Progenitor cell of endocrine pancreas (in vitro differentiated cells): ENCODE measurements around the gene ATP5MK. TPM values are rescaled to one million over a fixed set of nuclear protein-coding genes. Genes with fewer than 3 reads are reported as not detected.

Experiments used
- DNase-seq: peaks from one replicate; pipeline ENCODE4 v3.0.0; 2021; ENCODE audit warnings: low spot score; ENCODE audit not compliant: unreplicated experiment
- H3K27ac Mint-ChIP-seq: 2 replicates; pipeline ENCODE4 v1.8.0; 2021; ENCODE audit warnings: mild to moderate bottlenecking, moderate library complexity, mixed read lengths
- H3K27me3 Mint-ChIP-seq: 2 replicates; pipeline ENCODE4 v1.8.0; 2021; ENCODE audit warnings: mixed read lengths
- H3K36me3 Mint-ChIP-seq: 2 replicates; pipeline ENCODE4 v1.8.0; 2022; ENCODE audit warnings: mixed read lengths; ENCODE audit not compliant: insufficient read depth
- H3K4me1 Mint-ChIP-seq: 2 replicates; pipeline ENCODE4 v1.8.0; 2021; ENCODE audit warnings: low read depth, mixed read lengths
- H3K4me3 Mint-ChIP-seq: 2 replicates; pipeline ENCODE4 v1.8.0; 2021; ENCODE audit warnings: low read depth, mild to moderate bottlenecking, moderate library complexity, mixed read lengths
- H3K9me3 Mint-ChIP-seq: 2 replicates; pipeline ENCODE4 v1.8.0; 2021; ENCODE audit warnings: low read depth, mixed read lengths
- CTCF ChIP-seq: fragments of 200-600 bp; sonication (generic); IDR thresholded peaks from one replicate; pipeline ENCODE4 v1.5.0; 2021; ENCODE audit warnings: antibody characterized with exemption, mild to moderate bottlenecking; ENCODE audit not compliant: unreplicated experiment
- long read RNA-seq: library from polyadenylated mRNA; unstranded; transcript quantifications from one replicate; pipeline ENCODE4 v2.0.0, GENCODE V29; 2020
- total RNA-seq: library from RNA; stranded (reverse); gene quantifications from 2 replicates; pipeline ENCODE4 v1.2.1, GENCODE V29; 2021

Gene ATP5MK
- 251 and 264 TPM in 2 replicates for total RNA-seq
- long read RNA-seq, transcript ATP5MD-201 (4 exons, 364 nt) = major isoform, 33 of 37 reads
- long read RNA-seq, partial matches to known transcripts = 0 of 37 reads
- long read RNA-seq, other reads (novel, unspliced or antisense) = 0 of 37 reads

GRCh38 chr10:103396067-103396788, at the start of gene ATP5MK, which contains the start of gene PDCD11:
TSS of gene ATP5MK (minus strand) at chr10:103396475. CDS start at chr10:103392457, 4,018 bp downstream.
TSS of gene PDCD11 (plus strand) at chr10:103396626. CDS start at chr10:103398427, 1,801 bp downstream.
- no peaks in the 10 kb centered on the region for H3K27me3 Mint-ChIP-seq
- peak within 1 kb of the TSS; percentile 98 for H3K27ac Mint-ChIP-seq
- peak; percentile 26 for TF ChIP-seq CTCF
- peak within 1 kb of the TSS; percentile 96 for H3K4me3 Mint-ChIP-seq
- peaks cover 29% of the 10 kb centered on the region for H3K4me1 Mint-ChIP-seq
- peak; percentile 91 for DNase-seq
- H3K36me3 Mint-ChIP-seq = peaks cover 16% of the 10 kb centered on the region
- no peaks in the 10 kb centered on the region for H3K9me3 Mint-ChIP-seq

GRCh38 chr10:103445366-103445765, 49.1 kb upstream of the ATP5MK start:
- Mint-ChIP-seq H3K27me3 (no peaks in the 10 kb centered on the region), H3K4me1 (no peaks in the 10 kb centered on the region), H3K36me3 (peaks cover 24% of the 10 kb centered on the region), H3K9me3 (no peaks in the 10 kb centered on the region), H3K27ac (no peak overlapping the region), H3K4me3 (no peak overlapping the region)
- TF ChIP-seq CTCF = no peak
- no peak for DNase-seq

- Mint-ChIP-seq H3K9me3 (no peaks in the 10 kb centered on the region), H3K27me3 (no peaks in the 10 kb centered on the region), H3K36me3 (peaks cover 30% of the 10 kb centered on the region), H3K4me1 (peaks cover 7% of the 10 kb centered on the region), H3K4me3 (no peak overlapping the region), H3K27ac (no peak overlapping the region)
- TF ChIP-seq CTCF = no peak
- no peak for DNase-seq
These were observed 48.2 kb upstream of the ATP5MK start for GRCh38 chr10:103444478-103444877.

- Mint-ChIP-seq H3K27ac (no peak overlapping the region), H3K36me3 (peaks cover 27% of the 10 kb centered on the region), H3K4me1 (peaks cover 7% of the 10 kb centered on the region), H3K9me3 (no peaks in the 10 kb centered on the region), H3K27me3 (no peaks in the 10 kb centered on the region), H3K4me3 (no peak overlapping the region)
- DNase-seq = no peak
- no peak for TF ChIP-seq CTCF
These were observed 47.4 kb upstream of the ATP5MK start for GRCh38 chr10:103443475-103444185.

GRCh38 chr10:103442031-103442461, 45.8 kb upstream of the ATP5MK start:
- Mint-ChIP-seq H3K9me3 (no peaks in the 10 kb centered on the region), H3K4me1 (peaks cover 7% of the 10 kb centered on the region), H3K27ac (peak overlapping the region; percentile 33), H3K27me3 (no peaks in the 10 kb centered on the region), H3K36me3 (peaks cover 28% of the 10 kb centered on the region), H3K4me3 (no peak overlapping the region)
- no peak for TF ChIP-seq CTCF
- DNase-seq = no peak
